GM19043 (cell line): ENCODE results near the gene CEACAM3.

Experiments used
- ATAC-seq: cut with Tn5 transposase; IDR thresholded peaks from one replicate; pipeline ENCODE4 v1.9.1; 2021; ENCODE audit warnings: low read depth; ENCODE audit not compliant: unreplicated experiment

CEACAM3 gene

GRCh38 chr19:41843371-41843770 lies 47.0 kb downstream of the CEACAM3 start:
- ATAC-seq: no peak

GRCh38 chr19:41844601-41845000 lies 48.2 kb downstream of the CEACAM3 start, which contains the start of gene LYPD4:
Gene LYPD4, minus strand, starts transcription at chr19:41844683. Its CDS starts 5,398 bp downstream, at chr19:41839285.
- ATAC-seq: no peak

GRCh38 chr19:41845001-41845050 lies 48.4 kb downstream of the CEACAM3 start, which contains the start of gene DMRTC2:
Gene DMRTC2, plus strand, starts transcription at chr19:41845042. Its CDS starts 2,387 bp downstream, at chr19:41847429.
- ATAC-seq: no peak

- no peak for ATAC-seq
Observed at GRCh38 chr19:41845051-41845590, 48.7 kb downstream of the CEACAM3 start.

- ATAC-seq: no peak
Observed at GRCh38 chr19:41847351-41848105, 51.1 kb downstream of the CEACAM3 start.

GRCh38 chr19:41848666-41849065 lies 52.3 kb downstream of the CEACAM3 start:
- ATAC-seq: no peak

- ATAC-seq: no peak
Observed at GRCh38 chr19:41849067-41849466, 52.7 kb downstream of the CEACAM3 start.

GRCh38 chr19:41850381-41850780 lies 54.0 kb downstream of the CEACAM3 start:
- no peak for ATAC-seq

- ATAC-seq: no peak
Observed at GRCh38 chr19:41851456-41851855, 55.1 kb downstream of the CEACAM3 start.

GRCh38 chr19:41853344-41853743 lies 57.0 kb downstream of the CEACAM3 start:
- no peak for ATAC-seq

GRCh38 chr19:41853768-41854167 lies 57.4 kb downstream of the CEACAM3 start:
- no peak for ATAC-seq

GRCh38 chr19:41859213-41859617 lies 62.8 kb downstream of the CEACAM3 start:
- ATAC-seq: no peak

- ATAC-seq: peak; percentile 73
Observed at GRCh38 chr19:41859618-41860418, 63.4 kb downstream of the CEACAM3 start, which contains the start of gene RPS19. Gene RPS19, plus strand, starts transcription at chr19:41860255. Its CDS starts 520 bp downstream, at chr19:41860775.

- no peak for ATAC-seq
Observed at GRCh38 chr19:41860419-41861115, 64.2 kb downstream of the CEACAM3 start.
